ENCODE measurements around the gene KNDC1. TPM values are rescaled to one million over a fixed set of nuclear protein-coding genes. Genes with fewer than 3 reads are reported as not detected.

KNDC1 gene
- total and polyA plus RNA-seq, 2 experiments from 2014 or later, result 1.8 to 16.0 TPM

- H3K79me2 ChIP-seq (replicated peaks; ENCODE audit: insufficient read depth), result no peaks in the 10 kb centered on the region
- H3K4me1 Mint-ChIP-seq, result no peaks in the 10 kb centered on the region; the same call in 1 of the 3 replicates
- H3K4me1 ChIP-seq (ENCODE audit: insufficient read depth), result peaks cover 2% of the 10 kb centered on the region; the same call in 1 of the 2 replicates
- TF ChIP-seq EZH2phosphoT487 (IDR thresholded peaks at IDR 0.05; ENCODE audit: unreplicated experiment) (no peak), JUNB (IDR thresholded peaks at IDR 0.05; ENCODE audit: unreplicated experiment) (no peak), ZNF114 (CRISPR knock-in tag; IDR thresholded peaks at IDR 0.05) (no peak), REST (IDR thresholded peaks at IDR 0.05; ENCODE audit: unreplicated experiment) (no peak), ETS1 (IDR thresholded peaks at IDR 0.05) (no peak), EZH2 (IDR thresholded peaks at IDR 0.05; ENCODE audit: low read depth, unreplicated experiment) (no peak), CREB1 (CRISPR knock-in tag; IDR thresholded peaks at IDR 0.05; ENCODE audit: low read depth) (no peak), STAT1 (IDR thresholded peaks at IDR 0.05; ENCODE audit: unreplicated experiment) (no peak), NANOG (IDR thresholded peaks at IDR 0.05; ENCODE audit: borderline replicate concordance) (no peak), CTCF (conservative IDR thresholded peaks at IDR 0.05; ENCODE audit: low read depth in 2 of 2) (no peak), POLR2AphosphoS5 (IDR thresholded peaks at IDR 0.05; ENCODE audit: low read depth) (no peak), ZNF462 (CRISPR knock-in tag; IDR thresholded peaks at IDR 0.05) (no peak), ZNF331 (CRISPR knock-in tag; IDR thresholded peaks at IDR 0.05; ENCODE audit: low read depth) (no peak)
- peaks cover 6% of the 10 kb centered on the region for H3K27me3 ChIP-seq (ENCODE audit: insufficient read depth)
- H3K27ac Mint-ChIP-seq, result no peak overlapping the region
- ATAC-seq (peak; percentile 31), DNase-seq (ENCODE audit: low spot score) (no peak)
- no peaks in the 10 kb centered on the region for H3K36me3 ChIP-seq (ENCODE audit: insufficient read depth)
- no peaks in the 10 kb centered on the region for H4K20me1 ChIP-seq (replicated peaks; ENCODE audit: insufficient read depth)
- no peak overlapping the region for H3K27ac ChIP-seq (ENCODE audit: low read depth)
- no peaks in the 10 kb centered on the region for H3K9me3 Mint-ChIP-seq
- H3K4me3 Mint-ChIP-seq, result no peak overlapping the region
- peak overlapping the region; percentile 76 for H2AFZ ChIP-seq
- H3K36me3 Mint-ChIP-seq (ENCODE audit: low read depth), result peaks cover 3% of the 10 kb centered on the region; the same call in 1 of the 3 replicates
- no peak overlapping the region for H3K4me3 ChIP-seq
- no peak overlapping the region for H3K4me2 ChIP-seq
- H3F3A ChIP-seq (replicated peaks; ENCODE audit: low read depth), result no peaks in the 10 kb centered on the region
- H3K9me2 ChIP-seq (ENCODE audit: insufficient read depth), result no peaks in the 10 kb centered on the region
- H3K27me3 Mint-ChIP-seq (ENCODE audit: insufficient read depth, low read depth, poor library complexity), result peaks cover 15% of the 10 kb centered on the region
These were observed 107.3 kb downstream of the KNDC1 start for GRCh38 chr10:133267293-133267692.

Data from GM23338 (cell line).